ENCODE data around the gene SLC25A45.

The SLC25A45 gene

DNA sequence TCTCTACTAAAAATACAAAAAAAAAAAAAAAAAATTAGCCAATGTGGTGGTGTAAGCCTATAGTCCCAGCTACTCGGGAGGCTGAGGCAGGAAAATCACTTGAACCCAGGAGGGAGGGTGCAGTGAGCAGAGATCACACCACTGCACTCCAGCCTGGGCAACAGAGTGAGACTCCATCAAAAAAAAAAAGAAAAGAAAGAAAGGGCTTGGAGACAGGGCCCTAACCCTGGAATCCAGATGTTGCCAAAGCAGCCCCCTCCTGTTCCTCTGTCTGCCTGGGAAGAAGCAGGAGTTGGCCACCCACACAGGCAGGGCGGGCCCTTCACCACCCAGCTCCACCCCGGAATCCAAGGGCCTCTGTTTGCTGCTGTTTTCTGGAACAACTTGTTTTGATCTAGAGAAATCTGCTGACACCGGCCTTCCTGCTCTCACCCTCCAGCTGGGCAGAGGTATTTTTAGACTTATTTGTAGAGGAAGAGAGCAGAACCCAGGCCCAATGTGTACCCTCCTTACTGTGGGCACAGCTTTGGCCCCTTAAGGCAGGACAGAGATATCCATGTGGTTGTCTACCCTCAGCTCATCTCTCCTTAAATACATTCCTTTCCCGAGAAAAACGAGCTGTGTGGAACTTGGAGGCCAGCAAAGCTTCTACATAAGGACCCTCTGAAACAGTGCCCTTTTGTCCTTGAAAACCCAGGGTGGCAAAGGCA is 37.5 kb upstream of the SLC25A45 start:
- TF ChIP-seq, protein P1, sequence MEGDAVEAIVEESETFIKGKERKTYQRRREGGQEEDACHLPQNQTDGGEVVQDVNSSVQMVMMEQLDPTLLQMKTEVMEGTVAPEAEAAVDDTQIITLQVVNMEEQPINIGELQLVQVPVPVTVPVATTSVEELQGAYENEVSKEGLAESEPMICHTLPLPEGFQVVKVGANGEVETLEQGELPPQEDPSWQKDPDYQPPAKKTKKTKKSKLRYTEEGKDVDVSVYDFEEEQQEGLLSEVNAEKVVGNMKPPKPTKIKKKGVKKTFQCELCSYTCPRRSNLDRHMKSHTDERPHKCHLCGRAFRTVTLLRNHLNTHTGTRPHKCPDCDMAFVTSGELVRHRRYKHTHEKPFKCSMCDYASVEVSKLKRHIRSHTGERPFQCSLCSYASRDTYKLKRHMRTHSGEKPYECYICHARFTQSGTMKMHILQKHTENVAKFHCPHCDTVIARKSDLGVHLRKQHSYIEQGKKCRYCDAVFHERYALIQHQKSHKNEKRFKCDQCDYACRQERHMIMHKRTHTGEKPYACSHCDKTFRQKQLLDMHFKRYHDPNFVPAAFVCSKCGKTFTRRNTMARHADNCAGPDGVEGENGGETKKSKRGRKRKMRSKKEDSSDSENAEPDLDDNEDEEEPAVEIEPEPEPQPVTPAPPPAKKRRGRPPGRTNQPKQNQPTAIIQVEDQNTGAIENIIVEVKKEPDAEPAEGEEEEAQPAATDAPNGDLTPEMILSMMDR (IDR thresholded peaks at IDR 0.05; ENCODE audit: insufficient read depth, low read depth, low read length, missing control alignments) = no peak
- peak; percentile 85 for DNase-seq (ENCODE audit: low read depth)
- H3K4me3 ChIP-seq (ENCODE audit: low read depth, low read length) = peak overlapping the region; percentile 70

DNA sequence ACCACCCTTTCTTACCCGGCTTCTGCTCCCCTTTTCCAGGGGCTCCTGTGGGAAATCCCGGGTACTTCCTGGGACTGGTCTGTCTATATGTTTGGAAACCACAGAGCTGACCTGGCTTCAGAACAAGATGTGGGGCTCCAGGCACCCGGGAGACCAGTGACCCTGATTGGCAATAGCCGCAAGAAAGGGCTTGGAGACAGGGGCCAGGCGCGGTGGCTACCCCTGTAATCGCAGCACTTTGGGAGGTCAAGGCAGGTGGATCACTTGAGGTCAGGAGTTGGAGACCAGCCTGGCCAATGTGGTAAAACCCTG is 37.0 kb upstream of the SLC25A45 start:
- DNase-seq (ENCODE audit: low read depth) = no peak
- TF ChIP-seq, protein P1 (IDR thresholded peaks at IDR 0.05; ENCODE audit: insufficient read depth, low read depth, low read length, missing control alignments) = no peak
- peak overlapping the region; percentile 70 for H3K4me3 ChIP-seq (ENCODE audit: low read depth, low read length)

DNA sequence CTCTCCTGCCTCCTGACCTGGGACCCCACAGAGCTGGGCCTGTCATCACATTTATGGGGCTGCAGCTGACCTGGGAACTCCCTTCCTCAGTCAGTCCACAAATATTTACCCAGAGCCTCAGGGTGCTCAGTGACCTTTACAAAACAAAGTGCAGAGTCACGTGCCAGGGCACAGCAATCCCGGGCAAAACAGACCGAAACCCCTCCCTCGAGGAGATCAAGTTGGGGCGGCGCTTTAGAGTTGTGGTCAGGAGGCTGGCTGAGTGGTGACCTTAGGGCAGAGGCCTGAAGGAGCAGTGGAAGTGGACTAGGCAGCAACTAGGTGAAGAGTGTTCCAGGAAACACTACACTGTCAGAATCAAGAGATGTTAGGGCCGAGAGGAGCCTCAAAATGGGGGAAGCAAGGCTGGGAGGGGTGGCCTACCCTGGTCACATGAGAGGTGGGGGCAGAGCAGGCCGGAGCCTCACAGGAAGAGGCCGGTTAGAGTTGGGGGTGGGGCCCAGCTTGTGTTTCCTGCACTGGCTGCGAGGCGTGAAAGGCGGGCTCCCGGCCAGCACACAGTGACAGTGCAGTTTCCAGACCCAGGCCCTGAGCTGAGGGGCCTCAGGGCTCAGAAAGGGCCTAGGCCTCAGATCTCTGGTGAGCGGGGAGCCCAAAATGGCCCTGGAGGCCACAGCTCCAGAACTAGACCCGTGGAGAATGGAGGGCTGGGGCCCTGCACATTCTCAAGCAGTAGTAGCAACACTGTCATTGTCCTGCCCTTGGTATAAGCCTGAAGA is 36.4 kb upstream of the SLC25A45 start:
- TF ChIP-seq, protein P1 (IDR thresholded peaks at IDR 0.05; ENCODE audit: insufficient read depth, low read depth, low read length, missing control alignments) = no peak
- peak; percentile 98 for DNase-seq (ENCODE audit: low read depth)
- peak overlapping the region; percentile 70 for H3K4me3 ChIP-seq (ENCODE audit: low read depth, low read length)

DNA sequence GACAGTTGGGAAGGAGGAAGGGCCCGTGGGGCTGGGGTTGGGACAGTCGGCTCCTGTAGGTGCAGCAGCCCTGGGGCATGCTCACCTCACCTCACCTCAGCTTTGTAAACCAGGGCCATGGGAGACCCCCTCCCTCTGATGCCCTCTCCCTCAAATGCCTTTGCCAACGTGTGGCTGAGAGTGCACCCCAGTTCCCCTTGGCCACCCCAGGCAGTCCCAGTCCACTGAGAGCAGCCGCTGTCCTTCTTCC is 35.9 kb upstream of the SLC25A45 start:
- DNase-seq (ENCODE audit: low read depth) = peak; percentile 62
- TF ChIP-seq, protein P1 (IDR thresholded peaks at IDR 0.05; ENCODE audit: insufficient read depth, low read depth, low read length, missing control alignments) = no peak
- peak overlapping the region; percentile 70 for H3K4me3 ChIP-seq (ENCODE audit: low read depth, low read length)

DNA sequence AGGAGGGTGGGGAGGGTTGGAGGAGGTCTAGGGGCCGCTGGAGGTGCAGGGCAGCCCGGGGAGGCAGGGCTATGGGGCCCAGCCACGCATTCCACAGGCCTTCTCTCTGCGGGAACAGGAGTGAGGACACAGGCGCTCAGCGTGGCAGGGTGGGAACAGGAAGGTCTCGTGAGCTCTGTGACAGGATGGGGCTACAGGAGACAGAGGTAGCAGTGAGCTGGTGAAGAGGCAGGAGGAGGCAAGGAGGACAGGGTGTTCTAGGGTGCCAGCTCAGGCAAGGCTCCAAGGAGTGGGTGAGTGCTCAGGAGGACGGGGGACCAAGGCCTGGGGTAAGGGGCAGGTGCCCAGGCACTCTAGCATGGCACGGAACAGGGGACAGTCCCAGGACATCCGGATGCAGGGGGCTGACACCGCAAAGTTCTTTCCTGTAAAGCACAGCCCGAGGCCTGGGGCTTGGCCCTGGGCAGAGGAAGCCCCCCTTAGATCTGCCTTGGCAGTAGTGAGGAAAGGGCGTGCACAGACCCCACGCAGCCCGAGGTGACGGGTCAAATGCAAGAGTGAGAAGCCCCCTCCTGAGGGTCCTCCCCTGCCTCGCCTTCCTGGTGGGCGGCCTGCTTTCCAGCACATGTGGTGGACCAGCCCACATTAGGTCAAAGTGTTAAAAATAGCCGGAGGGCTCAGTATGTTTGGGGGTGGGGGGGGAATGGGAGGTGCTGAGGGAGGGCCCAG is 35.4 kb upstream of the SLC25A45 start:
- TF ChIP-seq, protein P1 (IDR thresholded peaks at IDR 0.05; ENCODE audit: insufficient read depth, low read depth, low read length, missing control alignments) = no peak

DNA sequence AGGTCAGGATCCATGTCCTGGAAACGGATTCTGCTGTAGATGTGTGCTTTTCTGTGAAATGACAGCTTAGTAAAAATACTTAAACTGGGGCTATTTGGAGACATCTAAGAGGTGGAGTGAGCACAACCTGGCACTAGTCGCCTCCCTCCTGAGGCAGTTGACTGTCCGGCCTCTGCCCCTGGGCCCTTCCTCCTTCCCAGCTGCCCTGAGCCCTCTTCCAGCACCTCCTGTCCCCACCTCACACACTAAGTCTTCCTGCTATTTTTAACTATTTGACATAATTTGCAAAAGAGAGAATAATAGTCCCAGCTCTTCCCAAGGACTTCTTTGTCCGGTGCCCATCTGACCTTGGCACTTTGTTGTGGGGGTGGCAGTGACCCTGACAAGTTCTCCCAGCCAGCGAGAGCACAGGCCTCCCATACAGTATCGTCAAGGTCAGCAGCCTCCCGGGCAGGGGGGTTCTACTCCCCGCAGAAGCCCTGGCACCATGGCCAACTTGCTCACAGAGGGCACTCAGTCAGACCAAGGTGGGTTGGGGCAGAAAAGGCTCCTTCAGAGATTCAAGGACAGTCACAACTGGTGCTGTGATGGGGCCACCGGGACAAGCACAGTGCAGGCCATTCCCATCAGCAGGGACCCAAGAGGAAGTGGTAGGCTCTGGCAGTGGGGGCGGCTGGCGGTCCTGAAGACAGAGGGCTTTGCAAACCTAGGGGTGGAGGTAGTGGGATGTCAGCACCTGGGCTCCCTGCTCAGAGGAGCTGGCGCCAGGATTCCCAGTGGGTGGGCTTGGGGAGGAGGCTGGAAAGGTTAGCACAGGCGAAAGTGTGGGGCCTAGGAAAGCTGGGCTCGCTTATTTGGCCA is 34.6 kb upstream of the SLC25A45 start:
- TF ChIP-seq, protein P1 (IDR thresholded peaks at IDR 0.05; ENCODE audit: insufficient read depth, low read depth, low read length, missing control alignments) = no peak
- DNase-seq (ENCODE audit: low read depth) = peak; percentile 50
- H3K4me3 ChIP-seq (ENCODE audit: low read depth, low read length) = peak overlapping the region; percentile 70

More for the DNA sequence above, 35.4 kb upstream of the SLC25A45 start:
- peak overlapping the region; percentile 70 for H3K4me3 ChIP-seq (ENCODE audit: low read depth, low read length)
- DNase-seq (ENCODE audit: low read depth) = peak; percentile 57
